Activated T-cell treated with anti-CD3 and anti-CD28 coated beads for 48 hours (primary cell): ENCODE data around the gene DRGX.

ENCODE experiments used
- DNase-seq: peaks from one replicate; pipeline ENCODE4 v3.0.0-alpha.2; 2020; ENCODE audit warnings: low read depth

The DRGX gene

DNA sequence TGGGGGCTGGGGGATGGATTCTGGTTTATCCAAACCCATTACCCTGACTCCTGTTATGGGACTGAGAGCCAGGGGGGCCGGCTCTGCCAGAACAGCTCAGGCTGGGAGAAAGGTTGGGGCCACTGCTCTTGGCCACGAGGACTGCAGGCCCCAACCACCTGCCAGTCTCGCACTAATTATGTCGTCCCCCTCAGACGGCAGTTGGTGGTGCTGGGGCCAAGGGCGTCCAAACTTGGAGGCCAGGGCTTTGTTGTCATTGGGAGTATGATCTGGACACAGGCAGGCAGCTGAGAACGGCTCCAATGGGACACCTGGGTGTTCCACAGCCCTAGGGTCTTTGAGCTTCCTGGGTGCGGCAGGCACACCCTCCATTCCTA lies 34.7 kb downstream of the DRGX start:
- DNase-seq: no peak

DNA sequence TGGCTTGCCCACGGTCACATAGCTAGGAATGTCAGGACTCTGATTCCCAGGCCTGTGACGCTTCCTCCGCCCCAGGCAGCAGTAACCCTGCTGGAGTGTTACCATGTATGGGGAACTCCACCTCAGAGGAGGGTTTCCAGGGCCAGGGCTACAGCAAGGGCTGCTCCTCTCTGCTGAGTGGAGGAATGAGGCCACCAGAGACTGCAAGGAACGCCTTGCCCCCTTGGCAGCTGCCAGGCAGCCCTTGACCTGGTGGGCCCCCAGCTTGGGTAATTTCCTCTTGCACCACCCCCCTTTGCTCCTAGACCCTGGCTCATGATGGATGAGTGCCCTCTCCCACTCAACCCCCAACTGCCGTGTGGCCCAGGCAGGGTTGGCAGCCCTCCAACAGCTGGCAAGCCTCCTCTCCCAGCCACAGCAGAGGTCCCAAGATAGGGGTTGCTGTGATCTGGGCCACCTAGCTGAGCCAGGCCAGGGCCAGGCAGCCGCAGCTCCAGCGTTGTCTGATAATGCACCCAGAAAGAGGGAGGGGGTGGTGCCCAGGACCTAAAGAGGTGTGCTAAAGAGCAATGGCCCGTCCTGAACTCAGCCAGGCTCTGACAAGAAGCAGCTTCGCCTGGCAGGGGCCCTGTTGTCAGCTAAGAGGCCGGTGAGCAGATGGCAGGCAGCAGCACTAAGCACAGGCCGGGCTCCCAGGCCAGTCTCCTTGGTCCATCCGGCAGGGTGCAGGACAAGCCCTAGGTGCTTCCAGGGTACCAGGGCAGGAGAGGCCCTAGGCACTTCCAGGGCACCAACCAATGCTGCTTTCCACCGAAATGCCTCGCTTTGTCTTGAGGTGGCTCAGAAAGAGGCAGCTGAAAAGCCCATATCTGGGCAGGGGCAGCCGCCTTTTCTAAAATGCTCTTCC lies 35.4 kb downstream of the DRGX start:
- no peak for DNase-seq

DNA sequence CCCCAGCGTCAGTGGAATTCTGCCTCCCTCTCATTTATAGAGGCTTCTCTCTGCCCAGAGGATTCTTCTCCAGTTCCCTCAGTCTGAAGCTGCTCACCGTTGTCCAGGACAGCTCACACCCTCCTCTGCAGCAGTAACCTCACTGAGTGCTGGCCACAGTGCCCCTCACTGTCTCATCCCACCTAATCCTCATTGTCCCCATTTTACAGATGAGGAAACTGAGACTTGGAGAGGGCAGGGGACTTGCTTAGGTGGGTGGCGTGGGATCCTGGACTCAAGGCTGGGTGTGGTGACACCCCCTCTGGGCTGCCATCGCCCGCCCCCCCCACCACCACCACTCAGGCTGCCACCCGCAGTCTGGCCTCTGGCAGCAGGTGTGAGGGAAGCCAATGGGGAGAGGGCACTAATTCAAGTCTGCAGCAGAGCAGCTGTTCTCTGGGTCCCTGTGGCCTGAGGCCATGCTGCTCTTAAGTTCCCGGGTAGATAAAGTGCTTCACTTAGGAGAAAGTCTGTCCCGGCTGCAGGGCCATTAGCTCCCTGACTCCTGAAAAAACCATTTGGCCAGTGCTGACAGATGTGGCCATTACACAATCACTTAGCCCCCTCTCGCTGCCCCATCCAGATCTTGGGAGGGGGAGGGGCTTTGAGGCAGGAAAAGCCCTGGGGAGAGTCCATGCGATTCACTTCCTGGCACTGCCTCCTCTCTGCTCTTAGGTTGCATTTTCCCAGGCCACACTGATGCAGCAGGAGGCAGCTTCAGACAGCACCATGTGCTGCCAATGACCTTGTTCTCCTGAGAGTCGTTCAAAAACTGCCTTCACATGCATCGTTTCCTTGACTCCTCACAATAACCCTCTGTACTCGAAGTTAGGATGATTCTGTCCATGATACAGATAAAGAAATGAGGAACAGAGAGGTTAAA lies 36.3 kb downstream of the DRGX start:
- no peak for DNase-seq

DNA sequence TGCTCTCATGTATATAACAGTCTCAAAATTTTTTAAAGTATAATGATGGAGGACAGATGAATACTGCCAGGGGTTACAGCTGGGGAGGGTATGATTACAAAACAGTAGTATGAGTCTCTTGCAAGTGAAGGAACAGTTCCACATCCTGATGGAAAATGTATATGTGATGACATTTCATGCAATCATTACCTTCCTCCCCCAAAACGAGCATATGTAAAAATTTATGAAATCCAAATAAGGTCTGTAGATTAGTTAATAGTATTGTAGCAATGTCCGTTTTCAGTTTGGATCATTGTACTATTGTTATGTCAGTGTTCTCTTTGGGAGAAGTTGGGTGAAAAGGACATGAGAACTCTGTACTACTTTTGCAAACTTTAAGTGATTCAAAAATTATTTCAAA lies 38.0 kb downstream of the DRGX start:
- DNase-seq: no peak

DNA sequence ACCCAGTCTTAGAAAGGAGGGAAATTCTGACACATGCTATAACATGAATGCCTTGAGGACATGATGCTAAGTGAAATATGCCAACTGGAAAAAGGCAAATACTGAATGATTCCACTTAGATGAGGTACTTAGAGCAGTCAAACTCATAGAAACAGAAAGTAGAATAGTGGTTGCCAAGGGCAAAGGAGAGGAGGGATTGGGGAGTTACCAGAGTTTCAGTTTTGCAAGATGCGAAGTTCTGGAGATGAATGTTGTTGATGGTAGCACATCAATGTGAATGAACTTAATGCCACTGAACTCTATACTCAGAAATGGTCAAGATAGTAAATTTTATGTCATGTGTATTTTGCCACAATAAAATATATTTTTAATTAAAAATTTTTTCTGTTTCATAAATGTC lies 38.9 kb downstream of the DRGX start:
- DNase-seq: no peak

DNA sequence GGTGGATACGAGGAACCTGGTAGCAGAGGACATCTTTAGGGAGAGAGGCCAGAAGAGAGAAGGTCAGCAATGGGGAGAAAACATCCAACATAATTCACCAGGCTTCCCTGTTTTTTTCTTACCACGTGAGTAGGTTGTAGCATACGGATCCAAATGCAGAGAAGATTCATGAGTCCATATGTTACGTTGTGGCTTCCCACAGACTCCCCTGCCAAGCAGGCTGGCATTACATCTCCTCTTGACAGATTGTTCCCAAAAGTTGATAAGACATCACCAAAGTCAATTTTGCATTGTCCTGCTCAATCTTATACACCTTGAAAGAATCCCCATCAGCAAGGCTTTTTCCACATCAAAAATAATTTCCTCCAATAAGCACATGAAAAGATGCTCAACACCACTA lies 39.7 kb downstream of the DRGX start:
- DNase-seq: no peak

DNA sequence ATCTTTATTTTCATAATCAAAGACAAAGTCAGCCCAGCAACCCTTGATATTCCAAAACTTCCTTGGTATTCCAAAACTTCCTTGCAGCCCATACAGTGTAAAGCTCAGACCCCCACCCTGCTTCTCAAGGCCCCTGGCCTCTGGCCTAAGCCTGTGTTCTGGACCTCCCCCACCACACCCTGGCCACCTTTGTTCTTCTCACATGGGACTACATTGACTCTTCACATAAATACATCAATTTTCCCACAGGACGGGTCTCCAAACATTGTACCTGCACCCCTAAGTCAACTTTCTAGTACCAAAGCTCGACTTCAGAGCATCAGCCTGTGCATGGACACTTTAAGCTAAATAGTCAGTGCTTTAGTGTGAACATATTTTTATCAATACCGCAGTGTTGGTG lies 40.7 kb downstream of the DRGX start:
- DNase-seq: no peak

DNA sequence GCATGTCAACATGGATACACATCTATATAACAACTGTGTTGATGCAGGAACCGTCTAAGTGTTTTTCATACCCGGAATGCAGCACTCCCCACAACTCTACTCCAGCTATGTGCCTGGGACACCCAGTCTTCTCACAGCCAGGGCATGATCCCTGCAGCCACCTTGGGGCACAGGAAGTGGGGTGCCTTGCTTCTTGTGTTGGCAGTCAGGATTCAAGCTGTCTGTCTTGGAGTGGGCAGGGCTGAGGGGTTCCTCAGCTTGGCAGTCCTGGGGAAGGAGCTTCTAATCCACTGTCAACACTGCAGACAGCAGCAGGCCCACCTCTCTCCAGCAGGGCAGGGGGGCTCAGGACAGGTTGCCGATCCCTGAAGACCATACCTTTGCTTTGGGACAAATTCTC lies 41.3 kb downstream of the DRGX start:
- DNase-seq: no peak

DNA sequence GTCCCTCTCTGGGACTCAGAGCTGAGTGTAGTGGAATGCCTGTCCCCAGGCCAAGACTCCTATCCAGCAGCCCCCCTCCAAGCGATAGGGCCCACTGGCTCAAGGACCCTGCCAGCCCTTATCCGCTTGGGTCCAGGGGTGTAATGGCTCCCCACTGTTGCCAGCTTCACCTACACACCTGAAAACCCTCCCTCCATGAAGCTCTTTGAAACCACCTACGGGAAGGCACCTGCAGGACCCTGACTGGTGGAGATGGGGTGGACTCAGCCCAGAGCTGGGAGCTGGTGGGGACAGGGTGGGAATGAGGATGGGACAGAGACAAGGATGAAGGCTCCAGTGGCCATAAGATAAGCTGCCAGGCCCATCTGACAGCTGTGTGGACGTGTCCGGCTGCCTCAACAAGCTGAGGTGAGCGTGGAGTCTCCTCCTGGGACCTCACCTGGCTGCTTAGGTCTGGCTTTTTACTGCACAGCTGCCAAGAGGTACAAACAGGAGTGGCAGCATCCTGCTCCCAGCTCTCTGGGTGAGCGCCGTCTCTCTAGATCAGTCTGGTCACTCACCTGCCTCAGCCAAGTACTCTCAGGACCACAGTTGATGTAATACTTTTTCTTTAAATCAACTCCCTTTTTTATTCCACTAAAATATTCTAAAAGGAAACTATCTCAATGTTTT lies 41.9 kb downstream of the DRGX start:
- no peak for DNase-seq

DNA sequence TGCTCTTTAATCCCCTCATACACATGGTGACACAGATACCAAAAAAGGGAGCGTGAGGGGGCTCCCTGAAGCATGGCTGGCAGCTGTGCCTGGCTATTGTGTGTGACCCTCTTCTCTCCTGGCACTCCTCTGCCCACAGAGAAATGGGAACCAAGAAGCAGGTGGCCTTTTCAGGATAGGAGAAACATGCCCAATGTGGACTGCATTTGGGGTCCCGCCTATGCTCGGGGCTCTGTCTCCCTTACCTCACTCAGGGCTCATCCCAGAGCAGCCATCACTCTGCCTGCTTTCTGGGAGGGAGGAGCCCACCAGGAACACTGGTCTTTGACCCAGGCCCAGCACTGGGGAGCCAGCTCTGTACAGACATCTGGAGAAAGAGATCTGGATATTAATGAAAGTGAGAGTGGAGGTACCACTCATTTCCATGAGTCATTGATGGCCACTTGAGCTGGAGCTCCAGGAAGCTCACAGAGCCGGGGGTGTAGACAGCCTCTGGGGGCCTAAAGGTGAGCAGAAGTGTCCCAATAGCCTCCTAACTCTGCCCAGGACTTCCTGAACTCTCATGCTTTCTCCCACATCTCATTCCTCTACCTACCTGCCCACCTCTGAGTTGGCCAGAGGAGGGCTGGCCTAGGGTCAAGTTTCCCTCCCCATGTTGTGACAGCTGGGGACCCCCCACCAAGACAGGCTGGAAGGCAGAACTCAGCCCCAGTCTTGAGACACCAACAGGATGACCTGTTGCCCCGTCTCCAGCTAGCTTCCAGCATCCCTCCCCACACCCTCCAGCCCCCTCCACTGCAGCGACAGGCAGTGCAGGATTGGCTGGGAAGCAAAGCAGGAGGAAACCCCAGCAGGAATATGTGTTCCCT lies 42.6 kb downstream of the DRGX start:
- no peak for DNase-seq

DNA sequence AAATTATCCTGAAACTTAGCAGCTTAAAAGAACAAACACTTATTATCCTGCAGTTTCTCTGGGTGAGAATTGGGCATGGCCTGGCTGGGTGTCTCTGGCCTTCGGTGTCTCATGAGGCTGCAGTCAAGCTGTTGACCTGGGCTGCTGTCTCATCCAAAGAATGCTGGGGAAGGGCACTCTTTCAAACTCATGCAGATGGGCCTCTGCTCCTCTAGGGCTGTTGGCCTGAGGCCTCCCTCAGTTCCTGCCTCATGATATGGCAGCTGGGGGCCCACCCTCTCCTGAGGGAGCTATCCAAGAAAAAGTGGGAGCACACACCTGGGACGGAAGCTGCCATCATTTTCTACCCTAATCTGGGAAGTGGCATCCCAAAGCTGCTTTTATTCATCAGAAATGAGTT lies 43.6 kb downstream of the DRGX start:
- DNase-seq: no peak

DNA sequence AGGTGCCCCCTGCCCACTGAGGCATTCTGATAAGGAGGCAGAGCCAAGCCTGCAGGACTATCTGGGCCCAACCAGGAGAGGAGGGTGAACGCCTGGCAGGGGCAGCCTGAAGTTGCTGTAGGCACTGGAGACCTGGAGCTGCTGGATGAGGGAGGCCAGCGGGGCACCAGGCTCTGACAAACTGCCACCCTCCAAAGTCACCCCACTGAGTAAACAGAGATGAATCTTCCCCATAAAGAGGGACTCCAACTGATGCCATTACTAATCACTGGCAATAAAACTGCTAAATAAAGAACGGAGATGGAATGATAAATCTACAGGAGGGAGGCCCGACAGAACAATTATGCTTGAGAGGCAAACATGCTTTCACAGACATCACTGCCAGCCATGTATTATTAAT lies 44.2 kb downstream of the DRGX start:
- DNase-seq: no peak

DNA sequence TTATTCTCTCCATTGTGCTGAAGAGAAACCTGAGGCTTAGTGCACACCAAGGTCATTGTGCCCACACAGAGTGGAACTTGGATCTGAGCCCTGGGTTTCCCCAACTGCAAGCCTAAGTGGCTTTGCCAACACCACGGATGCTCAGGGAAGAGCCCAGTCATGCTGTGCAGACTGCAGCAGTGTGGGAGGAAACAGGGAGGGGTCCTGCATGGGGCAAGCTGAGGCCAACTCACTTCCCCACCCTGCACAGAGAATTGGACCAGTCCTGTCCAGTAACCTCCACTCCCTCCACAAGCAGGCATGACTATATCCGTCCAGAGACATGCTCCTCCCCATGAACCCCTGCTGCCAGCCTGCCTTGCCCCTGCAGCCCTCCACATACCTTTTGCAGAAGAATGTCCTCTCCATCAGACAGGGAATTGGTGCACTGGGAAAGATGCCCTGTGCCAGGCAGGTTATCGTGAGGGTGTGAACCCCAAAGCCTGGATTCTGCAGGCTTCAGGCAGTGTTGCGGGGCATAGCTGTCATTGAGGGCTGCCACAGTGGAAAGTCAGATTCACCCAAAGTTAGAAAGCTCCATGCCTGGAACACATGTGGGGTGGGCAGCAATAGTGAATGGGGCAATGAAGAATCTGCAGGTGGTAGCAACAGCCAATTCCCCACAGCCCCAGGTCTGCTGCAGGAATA lies 44.9 kb downstream of the DRGX start:
- no peak for DNase-seq

DNA sequence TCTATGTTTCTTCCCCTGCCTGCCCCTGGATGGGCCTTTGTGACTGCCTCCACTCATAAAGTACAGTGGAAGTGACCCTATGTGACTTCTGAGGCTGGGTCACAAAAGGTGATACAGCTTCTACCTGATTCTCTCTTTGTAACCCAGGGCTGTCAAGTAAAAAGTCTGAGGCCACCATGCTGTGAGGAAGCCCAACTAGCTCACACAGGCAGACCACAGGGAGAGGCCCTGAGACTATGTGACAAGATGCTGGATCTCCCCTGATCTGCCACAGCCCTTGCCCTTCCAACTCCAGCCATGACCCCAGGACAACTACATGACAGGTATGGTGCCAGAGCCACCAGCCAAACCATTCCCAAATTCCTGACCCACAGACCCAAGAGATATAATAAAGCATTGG lies 45.8 kb downstream of the DRGX start:
- no peak for DNase-seq

DNA sequence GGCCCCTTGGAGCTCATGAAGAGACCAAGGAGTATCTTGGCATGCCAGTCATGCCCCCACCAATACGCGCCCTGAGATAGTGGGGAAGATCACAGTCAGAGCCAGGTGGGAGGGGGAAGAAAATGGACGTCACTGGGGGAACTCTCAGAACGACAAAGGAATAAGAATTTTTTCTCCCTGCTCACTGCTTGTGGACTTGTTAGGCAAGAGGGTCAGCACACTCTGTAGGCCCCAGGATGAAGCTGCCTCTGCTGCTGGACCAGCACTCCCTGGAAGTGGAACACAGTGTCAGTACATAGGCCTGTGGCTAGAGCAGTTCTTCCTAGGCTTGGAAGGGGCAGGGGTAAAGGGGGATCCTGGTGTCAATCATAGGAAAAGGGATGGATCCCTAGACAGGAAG lies 46.5 kb downstream of the DRGX start:
- DNase-seq: no peak

DNA sequence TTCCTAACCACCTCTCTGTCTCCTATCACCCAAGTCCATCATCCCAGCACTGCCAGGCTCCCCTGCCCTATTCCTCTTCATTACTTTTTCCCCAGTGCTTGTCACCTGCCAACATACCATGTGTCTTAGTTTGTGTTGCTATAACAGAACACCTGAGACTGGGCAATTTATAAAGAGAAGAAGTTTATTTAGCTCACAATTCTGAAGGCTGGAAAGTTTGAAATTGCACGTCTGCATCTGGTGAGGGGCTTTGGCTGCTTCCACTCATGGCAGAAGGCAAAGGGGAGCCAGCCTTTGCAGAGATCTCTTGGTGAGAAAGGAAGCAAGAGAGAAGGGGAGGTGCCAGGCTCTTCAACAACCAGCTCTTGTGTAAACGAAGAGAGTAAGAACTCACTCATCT lies 47.3 kb downstream of the DRGX start:
- DNase-seq: no peak

DNA sequence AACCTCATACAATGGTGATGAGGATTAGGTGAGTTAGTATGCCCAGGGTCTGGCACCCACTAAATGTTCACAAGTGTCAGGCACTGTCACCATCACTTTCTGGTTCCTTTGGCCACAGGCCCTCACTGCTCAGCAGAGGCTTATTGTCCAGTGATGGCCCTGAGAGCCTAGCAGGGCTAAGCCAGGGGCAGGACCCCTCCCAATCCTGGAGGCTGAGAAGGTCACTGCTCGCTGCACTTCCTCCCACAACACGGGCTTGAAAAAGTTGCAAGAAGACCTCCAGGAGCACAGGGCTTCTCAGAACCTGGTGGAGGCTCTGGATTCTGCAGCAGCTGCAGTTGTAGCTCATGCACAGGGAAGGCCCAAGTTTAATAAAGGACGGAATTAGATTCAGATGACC lies 48.1 kb downstream of the DRGX start:
- no peak for DNase-seq

DNA sequence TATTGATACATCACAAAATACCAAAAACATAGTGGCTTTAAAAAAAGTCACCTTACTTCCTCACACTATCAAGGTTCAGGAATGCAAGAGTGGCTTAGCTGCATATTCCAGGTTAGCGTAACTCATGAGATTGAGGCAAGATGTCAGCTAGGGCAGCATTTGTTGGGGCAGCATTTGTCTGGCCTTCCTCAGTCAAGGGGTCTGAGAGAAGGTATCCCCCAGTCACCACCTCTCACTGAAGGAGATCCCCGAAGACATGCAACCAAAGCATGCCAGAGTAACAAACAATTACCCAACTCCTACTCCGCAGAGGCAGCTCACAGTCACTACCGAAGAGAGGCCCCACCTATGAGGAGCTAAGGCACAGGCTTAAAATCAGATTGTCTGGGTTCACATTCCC lies 48.5 kb downstream of the DRGX start:
- no peak for DNase-seq

DNA sequence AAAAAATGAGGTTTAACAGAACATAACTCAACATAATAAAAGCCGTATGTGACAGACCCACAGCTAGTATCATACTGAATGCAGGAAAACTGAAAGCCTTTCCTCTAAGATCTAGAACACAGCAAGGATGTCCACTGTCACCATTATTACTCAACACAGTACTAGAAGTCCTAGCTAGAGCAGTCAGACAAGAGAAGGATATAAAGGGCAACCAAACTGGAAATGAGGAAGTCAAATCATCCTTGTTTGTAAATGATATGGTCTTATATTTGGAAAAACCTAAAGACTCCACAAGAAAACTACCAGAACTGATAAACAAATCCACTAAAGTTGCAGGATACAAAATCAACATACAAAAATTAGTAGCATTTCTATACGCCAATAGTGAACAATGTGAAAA lies 51.0 kb downstream of the DRGX start:
- no peak for DNase-seq

DNA sequence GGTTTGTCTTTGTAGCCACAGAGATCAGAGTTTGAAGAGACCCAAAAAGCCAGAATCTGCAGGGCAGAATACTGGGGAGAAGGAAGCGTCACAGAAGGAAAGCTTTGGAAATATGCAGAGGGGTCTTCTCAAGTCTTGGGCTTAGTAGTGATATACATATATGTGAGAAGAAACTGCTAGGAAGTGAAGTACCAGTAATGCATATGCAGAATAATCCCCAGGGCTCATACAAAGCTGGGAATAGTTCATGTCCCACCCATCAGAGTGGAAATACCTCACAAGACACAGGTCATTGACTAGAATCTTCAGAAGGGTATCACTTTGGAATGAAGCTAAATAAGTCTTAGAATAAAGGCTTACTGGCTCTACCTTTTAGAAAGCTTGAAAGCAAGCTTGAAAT lies 57.3 kb downstream of the DRGX start:
- no peak for DNase-seq

DNA sequence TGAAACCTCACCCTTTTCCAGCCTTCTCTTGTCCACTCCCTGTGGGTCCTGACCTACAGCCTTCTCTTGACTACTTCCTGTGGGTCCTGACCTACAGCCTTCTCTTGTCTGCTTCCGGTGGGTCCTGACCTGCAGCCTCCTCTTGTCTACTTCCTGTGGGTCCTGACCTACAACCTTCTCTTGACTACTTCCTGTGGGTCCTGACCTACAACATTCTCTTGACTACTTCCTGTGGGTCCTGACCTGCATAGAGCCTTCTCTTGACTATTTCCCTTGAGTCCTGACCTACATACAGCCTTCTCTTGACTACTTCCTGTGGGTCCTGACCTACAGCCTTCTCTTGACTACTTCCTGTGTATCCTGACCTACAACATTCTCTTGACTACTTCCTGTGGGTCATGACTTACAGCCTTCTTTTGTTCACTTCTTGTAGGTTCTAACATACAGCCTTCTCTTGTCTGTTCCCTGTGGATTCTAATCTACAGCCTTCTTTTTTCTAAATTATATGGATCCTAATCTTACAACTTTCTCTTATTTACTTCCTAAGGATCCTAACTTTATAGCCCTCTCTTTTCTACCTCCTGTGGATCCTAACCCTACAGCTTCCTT lies 60.4 kb downstream of the DRGX start:
- DNase-seq: no peak
